A549 (cell line): ENCODE data around the gene BSDC1. TPM values are rescaled to one million over a fixed set of nuclear protein-coding genes. Genes with fewer than 3 reads are reported as not detected.

ENCODE experiments used
- ATAC-seq, 2 experiments: fragments of 200-7000 bp in 1 of 2; fragments of >200 bp in 1 of 2; cut with Nextera tagmentation in 1 of 2; cut with Tn5 transposase in 1 of 2; 3 replicates each; pipeline versions ENCODE4 v1.8.0 to v1.9.1; 2018 to 2020; ENCODE audit warnings: mild to moderate bottlenecking in 1 of 2, moderate library complexity in 1 of 2
- CTCF ChIA-PET: fragments of 300-600 bp; sonication (Branson Sonifier 250); formaldehyde crosslinking; extraction: SDS; loops from one replicate; lab custom pipeline; 2021; ENCODE audit warnings: antibody characterized with exemption, inconsistent platforms; lab: Yijun Ruan, JAX
- POLR2A ChIA-PET: fragments of 350-600 bp; formaldehyde crosslinking; extraction: SDS; loops from one replicate; lab custom pipeline; 2021; ENCODE audit warnings: antibody characterized with exemption, inconsistent platforms; lab: Yijun Ruan, JAX
- DNase-seq, 2 experiments: peaks; one replicate each; pipeline versions ENCODE4 v3.0.0 to v3.0.0-alpha.2; 2011 to 2016; ENCODE audit warnings: low read depth in 1 of 2, low spot score in 1 of 2
- FAIRE-seq: peaks from 2 replicates; lab custom pipeline; 2011; peaks lifted over from hg19 to GRCh38; lab: Jason Lieb, UNC
- H3K27ac ChIP-seq, 2 experiments: fragments of >200 bp; sonication (Bioruptor Twin); formaldehyde crosslinking; 3 replicates each; pipeline ENCODE4 v1.5.1; 2016 to 2017
- H3K4me1 ChIP-seq: fragments of >200 bp; sonication (Bioruptor Twin); formaldehyde crosslinking; 3 replicates; pipeline ENCODE4 v1.6.1; 2016
- H3K4me2 ChIP-seq: fragments of >200 bp; sonication (Bioruptor Twin); formaldehyde crosslinking; 3 replicates; pipeline ENCODE4 v1.6.1; 2016
- H3K4me3 ChIP-seq: fragments of >200 bp; sonication (Bioruptor Twin); formaldehyde crosslinking; 3 replicates; pipeline ENCODE4 v1.5.1; 2016
- H3K9me3 ChIP-seq: fragments of >200 bp; sonication (Bioruptor Twin); formaldehyde crosslinking; 3 replicates; pipeline ENCODE4 v1.6.1; 2016
- CBX8 ChIP-seq: fragments of 200-600 bp; sonication (generic); IDR thresholded peaks from 2 replicates; pipeline ENCODE4 v1.6.1; 2016
- CEBPB ChIP-seq, 2 experiments: fragments of >200 bp in 1 of 2; sonication (Bioruptor Twin) in 1 of 2; formaldehyde crosslinking in 1 of 2; IDR thresholded peaks; 2 replicates each; pipeline ENCODE4 v1.6.1; 2012 to 2016
- CHD2 ChIP-seq: fragments of 150-350 bp; IDR thresholded peaks from 2 replicates; pipeline ENCODE4 v1.6.1; 2014; ENCODE audit warnings: low read length; ENCODE audit not compliant: partially characterized antibody
- CHD4 ChIP-seq: fragments of 200-600 bp; sonication (generic); IDR thresholded peaks from 2 replicates; pipeline ENCODE4 v1.6.1; 2016; ENCODE audit warnings: antibody characterized with exemption, mild to moderate bottlenecking, borderline replicate concordance
- EHMT2 ChIP-seq: fragments of 200-600 bp; sonication (generic); IDR thresholded peaks from 2 replicates; pipeline ENCODE4 v1.6.1; 2016; ENCODE audit warnings: antibody characterized with exemption, low read depth, mild to moderate bottlenecking, moderate library complexity
- FOSL2 ChIP-seq, 2 experiments: fragments of 450-650 bp in 1 of 2; fragments of >200 bp in 1 of 2; sonication (Bioruptor Twin) in 1 of 2; formaldehyde crosslinking; IDR thresholded peaks; 2 replicates each; pipeline versions ENCODE4 v1.5.0 to v1.6.1; 2016 to 2020; ENCODE audit warnings: mild to moderate bottlenecking in 1 of 2, moderate library complexity in 1 of 2
- HDAC2 ChIP-seq: fragments of 200-600 bp; sonication (generic); IDR thresholded peaks from 2 replicates; pipeline ENCODE4 v1.6.1; 2016
- HOXB13 ChIP-seq: fragments of 250-450 bp; sonication (Bioruptor Pico); IDR thresholded peaks from 2 replicates; pipeline ENCODE4 v1.5.0; 2020; ENCODE audit warnings: low read depth, mild to moderate bottlenecking, moderate library complexity
- HOXB5 ChIP-seq: fragments of 250-450 bp; sonication (Bioruptor Pico); IDR thresholded peaks from 2 replicates; pipeline ENCODE4 v1.5.0; 2020; ENCODE audit warnings: mild to moderate bottlenecking, moderate library complexity
- JUNB ChIP-seq: fragments of >200 bp; sonication (Bioruptor Twin); formaldehyde crosslinking; IDR thresholded peaks from 2 replicates; pipeline ENCODE4 v1.6.1; 2016
- KDM1A ChIP-seq: fragments of 200-600 bp; sonication (generic); IDR thresholded peaks from 2 replicates; pipeline ENCODE4 v1.6.1; 2016; ENCODE audit warnings: low read depth, mild to moderate bottlenecking
- KDM5A ChIP-seq: fragments of 200-600 bp; sonication (generic); IDR thresholded peaks from 2 replicates; pipeline ENCODE4 v1.6.1; 2016; ENCODE audit warnings: antibody characterized with exemption, mild to moderate bottlenecking
- MAZ ChIP-seq: fragments of 150-350 bp; IDR thresholded peaks from 2 replicates; pipeline ENCODE4 v1.6.1; 2014; ENCODE audit warnings: antibody characterized with exemption, low read depth, low read length, borderline replicate concordance
- RAD21 ChIP-seq, 2 experiments: fragments of >200 bp in 1 of 2; sonication (Bioruptor Twin) in 1 of 2; formaldehyde crosslinking in 1 of 2; IDR thresholded peaks in 1 of 2; conservative IDR thresholded peaks in 1 of 2; 2 replicates in 1 of 2; 3 replicates in 1 of 2; pipeline ENCODE4 v1.6.1; 2012 to 2018; ENCODE audit warnings: inconsistent platforms in 1 of 2
- RFX5 ChIP-seq: fragments of 450-650 bp; IDR thresholded peaks from 2 replicates; pipeline ENCODE4 v1.7.1; 2014; ENCODE audit warnings: antibody characterized with exemption, mild to moderate bottlenecking, moderate library complexity
- SREBF2 ChIP-seq: fragments of 450-650 bp; IDR thresholded peaks from 2 replicates; pipeline ENCODE4 v1.6.1; 2014; ENCODE audit warnings: mild to moderate bottlenecking, moderate library complexity
- TFCP2L1 ChIP-seq: fragments of 250-450 bp; sonication (Bioruptor Pico); IDR thresholded peaks from 2 replicates; pipeline ENCODE4 v1.5.0; 2021; ENCODE audit warnings: mild to moderate bottlenecking
- TP53 ChIP-seq: fragments of 250-450 bp; sonication (Bioruptor Pico); IDR thresholded peaks from 2 replicates; pipeline ENCODE4 v1.5.0; 2021; ENCODE audit warnings: mild to moderate bottlenecking, moderate library complexity
- ZFP36 ChIP-seq: fragments of 450-650 bp; IDR thresholded peaks from 2 replicates; pipeline ENCODE4 v1.6.1; 2014; ENCODE audit warnings: borderline replicate concordance; ENCODE audit not compliant: partially characterized antibody
- WGBS: methylation state at CpG from one replicate; pipeline ENCODE4 v1.1.6; 2017; ENCODE audit errors: missing lambda C conversion rate; 5-methylcytosine and 5-hydroxymethylcytosine counted together
- polyA plus RNA-seq, 4 experiments: library from polyadenylated mRNA; depleted of rRNA in 3 of 4; stranded (reverse); fragments of >200 nt; fragmentation: RNase III in 1 of 4; extraction: RNeasy Plus Mini Kit Qiagen cat#74134 plus additional on column Dnase treatment in 1 of 4; gene quantifications; 2 replicates in 3 of 4; 3 replicates in 1 of 4; pipeline ENCODE4 v1.2.3, GENCODE V29; 2011 to 2017
- TF ChIP-seq, protein P1 (sequence below): fragments of 450-650 bp; IDR thresholded peaks from 2 replicates; pipeline ENCODE4 v1.6.1; 2014; ENCODE audit warnings: antibody characterized with exemption
- TF ChIP-seq, protein P2 (sequence below): fragments of 250-450 bp; sonication (Bioruptor Pico); IDR thresholded peaks from 2 replicates; pipeline ENCODE4 v1.5.0; 2021; ENCODE audit warnings: mild to moderate bottlenecking, moderate library complexity, borderline replicate concordance
- TF ChIP-seq, protein P3 (sequence below): IDR thresholded peaks from 2 replicates; pipeline ENCODE4 v1.6.1; 2012; ENCODE audit warnings: low read depth, borderline replicate concordance
- TF ChIP-seq, protein P4 (sequence below): fragments of >200 bp; sonication (Bioruptor Twin); formaldehyde crosslinking; IDR thresholded peaks from 3 replicates; pipeline ENCODE4 v1.6.1; 2016

The BSDC1 gene
- polyA plus RNA-seq, 2 of the 4 experiments (the other 2 are of a cell fraction) = 19.9 to 22.7 TPM

DNA sequence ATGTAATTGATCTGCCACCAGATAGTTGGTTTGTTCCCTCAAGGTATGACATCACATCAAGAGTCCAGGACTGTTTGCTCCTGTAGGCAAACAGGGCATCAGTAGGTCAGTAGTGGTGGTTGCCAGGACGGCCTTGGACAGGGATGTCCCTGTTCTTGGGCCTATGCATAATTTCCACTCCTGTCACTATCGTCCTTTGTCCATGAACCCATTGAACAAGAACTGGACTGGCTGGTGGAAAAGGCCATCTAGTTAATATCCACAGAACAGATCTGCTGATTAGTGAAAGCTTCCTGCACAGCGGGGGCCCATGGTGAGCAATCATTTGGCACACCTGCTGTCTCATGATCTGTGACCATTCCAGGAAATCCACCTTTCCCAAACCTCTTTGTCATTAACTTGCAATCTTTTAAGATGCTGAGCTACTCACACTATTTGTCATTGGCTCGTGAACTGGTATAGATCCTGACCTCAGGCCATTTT, 12.4 kb upstream of the BSDC1 start:
- ATAC-seq (no peak), FAIRE-seq (no peak), DNase-seq (no peak)
- Histone ChIP-seq H3K4me3 (no peak overlapping the region), H3K9me3 (no peaks in the 10 kb centered on the region), H3K4me1 (no peaks in the 10 kb centered on the region), H3K27ac (no peak overlapping the region), H3K4me2 (no peak overlapping the region)
- ChIA-PET CTCF (interaction anchor here (0.7 to 1.2 kb wide), 4 partner anchors 14 to 428 kb away, joined by 3 to 4 read pairs (median 4); no protein-coding TSS in a partner anchor), POLR2A (no interaction called here)
- WGBS = 63% methylated on average over 4 of the region's 4 CpGs
- no peak for TF ChIP-seq HOXB5 (CRISPR knock-in tag)
- no peak for TF ChIP-seq ZFP36
- TF ChIP-seq, protein P1, sequence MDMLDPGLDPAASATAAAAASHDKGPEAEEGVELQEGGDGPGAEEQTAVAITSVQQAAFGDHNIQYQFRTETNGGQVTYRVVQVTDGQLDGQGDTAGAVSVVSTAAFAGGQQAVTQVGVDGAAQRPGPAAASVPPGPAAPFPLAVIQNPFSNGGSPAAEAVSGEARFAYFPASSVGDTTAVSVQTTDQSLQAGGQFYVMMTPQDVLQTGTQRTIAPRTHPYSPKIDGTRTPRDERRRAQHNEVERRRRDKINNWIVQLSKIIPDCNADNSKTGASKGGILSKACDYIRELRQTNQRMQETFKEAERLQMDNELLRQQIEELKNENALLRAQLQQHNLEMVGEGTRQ = no peak
- TF ChIP-seq MAZ = no peak
- no peak for TF ChIP-seq CHD2
- no peak for TF ChIP-seq RFX5
- TF ChIP-seq HOXB13 (CRISPR knock-in tag) = no peak
- TF ChIP-seq, protein P2, sequence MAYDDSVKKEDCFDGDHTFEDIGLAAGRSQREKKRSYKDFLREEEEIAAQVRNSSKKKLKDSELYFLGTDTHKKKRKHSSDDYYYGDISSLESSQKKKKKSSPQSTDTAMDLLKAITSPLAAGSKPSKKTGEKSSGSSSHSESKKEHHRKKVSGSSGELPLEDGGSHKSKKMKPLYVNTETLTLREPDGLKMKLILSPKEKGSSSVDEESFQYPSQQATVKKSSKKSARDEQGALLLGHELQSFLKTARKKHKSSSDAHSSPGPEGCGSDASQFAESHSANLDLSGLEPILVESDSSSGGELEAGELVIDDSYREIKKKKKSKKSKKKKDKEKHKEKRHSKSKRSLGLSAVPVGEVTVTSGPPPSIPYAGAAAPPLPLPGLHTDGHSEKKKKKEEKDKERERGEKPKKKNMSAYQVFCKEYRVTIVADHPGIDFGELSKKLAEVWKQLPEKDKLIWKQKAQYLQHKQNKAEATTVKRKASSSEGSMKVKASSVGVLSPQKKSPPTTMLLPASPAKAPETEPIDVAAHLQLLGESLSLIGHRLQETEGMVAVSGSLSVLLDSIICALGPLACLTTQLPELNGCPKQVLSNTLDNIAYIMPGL (CRISPR knock-in tag) = no peak
- no peak for TF ChIP-seq SREBF2
- TF ChIP-seq, all 56 proteins: peak for 0

DNA sequence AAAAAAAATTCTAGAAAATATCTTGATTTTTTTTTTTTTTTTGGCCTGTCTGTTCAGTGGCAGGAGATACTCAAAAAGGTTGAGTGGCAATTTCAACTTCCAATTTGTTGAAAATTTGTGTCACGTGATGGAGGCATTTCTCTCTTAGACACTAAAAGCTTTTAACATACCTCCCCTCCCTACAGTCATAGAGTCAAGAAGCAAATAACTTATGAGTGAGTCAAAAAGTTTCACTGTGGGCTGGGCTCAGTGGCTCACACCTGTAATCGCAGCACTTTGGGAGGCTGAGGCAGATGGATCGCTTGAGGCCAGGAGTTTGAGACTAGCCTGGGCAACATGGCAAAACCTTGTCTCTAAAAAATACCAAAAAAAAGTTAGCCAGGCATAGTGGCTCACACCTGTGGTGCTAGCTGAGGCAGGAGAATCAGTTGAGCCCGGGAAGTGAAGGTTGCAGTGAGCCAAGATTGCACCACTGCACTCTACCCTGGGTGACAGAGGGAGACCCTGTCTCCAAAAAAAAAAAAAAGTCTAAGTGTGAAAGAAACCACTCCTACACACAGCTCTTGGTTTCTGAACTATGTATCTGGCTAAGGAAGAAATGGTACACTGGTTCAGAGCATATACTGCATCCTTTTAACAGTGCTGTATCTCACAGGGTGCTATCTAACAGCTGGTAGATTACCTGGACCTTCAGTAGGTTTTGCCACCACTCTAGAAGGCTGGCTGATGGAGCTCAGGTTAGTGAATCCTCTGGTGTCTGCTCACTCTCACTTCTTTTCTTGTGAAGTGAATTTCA, 11.6 kb upstream of the BSDC1 start:
- Histone ChIP-seq H3K4me1 (no peaks in the 10 kb centered on the region), H3K4me3 (no peak overlapping the region), H3K4me2 (no peak overlapping the region), H3K9me3 (no peaks in the 10 kb centered on the region), H3K27ac (no peak overlapping the region)
- no peak for TF ChIP-seq EHMT2
- TF ChIP-seq CBX8 = no peak
- TF ChIP-seq, protein P3, sequence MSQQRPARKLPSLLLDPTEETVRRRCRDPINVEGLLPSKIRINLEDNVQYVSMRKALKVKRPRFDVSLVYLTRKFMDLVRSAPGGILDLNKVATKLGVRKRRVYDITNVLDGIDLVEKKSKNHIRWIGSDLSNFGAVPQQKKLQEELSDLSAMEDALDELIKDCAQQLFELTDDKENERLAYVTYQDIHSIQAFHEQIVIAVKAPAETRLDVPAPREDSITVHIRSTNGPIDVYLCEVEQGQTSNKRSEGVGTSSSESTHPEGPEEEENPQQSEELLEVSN = no peak
- TF ChIP-seq, protein P4, sequence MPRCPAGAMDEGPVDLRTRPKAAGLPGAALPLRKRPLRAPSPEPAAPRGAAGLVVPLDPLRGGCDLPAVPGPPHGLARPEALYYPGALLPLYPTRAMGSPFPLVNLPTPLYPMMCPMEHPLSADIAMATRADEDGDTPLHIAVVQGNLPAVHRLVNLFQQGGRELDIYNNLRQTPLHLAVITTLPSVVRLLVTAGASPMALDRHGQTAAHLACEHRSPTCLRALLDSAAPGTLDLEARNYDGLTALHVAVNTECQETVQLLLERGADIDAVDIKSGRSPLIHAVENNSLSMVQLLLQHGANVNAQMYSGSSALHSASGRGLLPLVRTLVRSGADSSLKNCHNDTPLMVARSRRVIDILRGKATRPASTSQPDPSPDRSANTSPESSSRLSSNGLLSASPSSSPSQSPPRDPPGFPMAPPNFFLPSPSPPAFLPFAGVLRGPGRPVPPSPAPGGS = no peak
- TF ChIP-seq KDM5A = no peak
- no peak for TF ChIP-seq RFX5
- no peak for TF ChIP-seq JUNB
- TF ChIP-seq HDAC2 = no peak
- ATAC-seq = no peak; a peak in 1 of 6 replicates
- 70% methylated on average over 4 of the region's 4 CpGs for WGBS
- no peak for DNase-seq
- no peak for FAIRE-seq
- POLR2A ChIA-PET = no interaction called here
- CTCF ChIA-PET = interaction anchor here (0.7 to 1.4 kb wide), 6 partner anchors 15 to 427 kb away, joined by 3 to 6 read pairs (median 4); no protein-coding TSS in a partner anchor

DNA sequence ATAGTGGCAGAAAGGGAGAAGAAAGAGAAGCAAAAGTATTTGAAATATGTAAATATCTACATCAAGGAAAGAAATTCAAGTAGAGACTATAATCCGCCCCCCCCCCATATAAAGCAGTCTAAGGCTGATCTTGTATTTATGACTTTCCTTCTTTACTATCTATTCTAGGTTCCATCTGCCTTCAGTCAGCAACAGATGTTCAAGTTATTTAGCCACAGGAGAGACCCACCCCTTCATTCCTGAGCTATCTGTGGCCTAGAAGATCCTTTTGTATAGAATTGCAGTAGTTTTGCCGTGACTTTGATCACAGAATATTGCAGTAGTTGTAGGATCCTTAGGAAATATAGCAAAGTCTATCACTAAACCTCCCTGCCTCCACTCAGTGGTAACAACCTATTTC, 10.7 kb upstream of the BSDC1 start:
- H3K27ac ChIP-seq = no peak overlapping the region
- H3K9me3 ChIP-seq = no peaks in the 10 kb centered on the region
- no peak overlapping the region for H3K4me3 ChIP-seq
- H3K4me1 ChIP-seq = no peaks in the 10 kb centered on the region
- ChIA-PET POLR2A (no interaction called here), CTCF (interaction anchor here (1.0 to 1.4 kb wide), 3 partner anchors 9 to 43 kb away, joined by 3 to 6 read pairs (median 4); no protein-coding TSS in a partner anchor)
- FAIRE-seq = no peak
- no peak for DNase-seq
- 14% methylated on average over 2 of the region's 2 CpGs for WGBS
- no peak overlapping the region for H3K4me2 ChIP-seq
- no peak for TF ChIP-seq RAD21 (conservative IDR thresholded peaks at IDR 0.05 in 1 of 2, IDR thresholded peaks at IDR 0.05 in 1 of 2)
- TF ChIP-seq CHD4 = no peak
- no peak for TF ChIP-seq CEBPB (IDR thresholded peaks at IDR 0.05)
- no peak for TF ChIP-seq FOSL2 (IDR thresholded peaks at IDR 0.05)
- no peak for TF ChIP-seq FOSL2 (CRISPR knock-in tag; IDR thresholded peaks at IDR 0.05)
- TF ChIP-seq KDM1A = no peak
- TF ChIP-seq TP53 (CRISPR knock-in tag) = no peak
- TF ChIP-seq, protein P2 (CRISPR knock-in tag) = no peak
- no peak for TF ChIP-seq TFCP2L1 (CRISPR knock-in tag)
- no peak for ATAC-seq
